GM19467 (cell line): ENCODE data around the gene VTA1.
"Not testable (repeated sequence)": the region's sequence is repeated elsewhere in the genome, so short reads cannot be mapped to it uniquely, and the experiment has no call there.

Source experiments
- ATAC-seq: cut with Tn5 transposase; IDR thresholded peaks from one replicate; pipeline ENCODE4 v1.9.1; 2021; ENCODE audit warnings: mild to moderate bottlenecking, moderate library complexity; ENCODE audit not compliant: unreplicated experiment

The VTA1 gene, protein sequence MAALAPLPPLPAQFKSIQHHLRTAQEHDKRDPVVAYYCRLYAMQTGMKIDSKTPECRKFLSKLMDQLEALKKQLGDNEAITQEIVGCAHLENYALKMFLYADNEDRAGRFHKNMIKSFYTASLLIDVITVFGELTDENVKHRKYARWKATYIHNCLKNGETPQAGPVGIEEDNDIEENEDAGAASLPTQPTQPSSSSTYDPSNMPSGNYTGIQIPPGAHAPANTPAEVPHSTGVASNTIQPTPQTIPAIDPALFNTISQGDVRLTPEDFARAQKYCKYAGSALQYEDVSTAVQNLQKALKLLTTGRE

DNA sequence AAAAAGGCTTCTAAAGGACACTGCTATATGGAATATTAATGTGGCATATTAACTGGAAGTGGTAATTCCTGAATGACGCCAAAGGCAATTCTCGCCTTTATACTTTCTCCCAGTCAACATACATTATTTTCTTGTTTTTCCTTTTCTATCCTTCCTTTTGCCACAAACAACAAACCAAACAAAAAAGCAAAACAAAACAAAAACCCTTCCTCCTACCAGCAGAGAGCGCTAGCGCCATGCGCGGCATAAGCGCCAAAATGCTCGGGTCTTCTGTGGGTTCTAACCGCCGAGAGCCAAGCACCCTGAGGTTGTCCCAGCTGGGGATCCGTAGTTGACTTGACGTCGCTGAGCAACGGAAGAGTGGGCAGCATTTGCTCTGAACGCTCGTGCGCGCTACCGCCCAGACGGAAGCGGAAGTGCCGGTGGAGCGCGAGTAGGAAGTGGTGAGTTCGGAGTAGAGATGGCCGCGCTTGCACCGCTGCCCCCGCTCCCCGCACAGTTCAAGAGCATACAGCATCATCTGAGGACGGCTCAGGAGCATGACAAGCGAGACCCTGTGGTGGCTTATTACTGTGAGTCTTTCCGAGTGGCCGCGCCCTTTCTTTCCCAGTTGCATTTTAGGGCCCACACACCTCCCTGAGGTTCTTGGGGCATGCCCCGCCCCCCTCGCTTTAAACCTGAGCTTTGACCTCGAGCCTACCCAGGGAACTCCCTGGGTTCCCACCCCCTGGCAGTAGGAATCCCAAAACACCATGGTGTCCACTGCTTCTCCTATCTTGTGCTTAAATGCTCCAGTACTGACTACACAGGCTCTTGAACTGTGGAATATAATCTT is at the start of gene VTA1, which contains the start of gene NMBR:
TSS of gene VTA1 (plus strand) at position 436 of the 835 bp plus-strand sequence. CDS start at position 461, 25 bp downstream.
TSS of gene NMBR (minus strand) at position 295 of the 835 bp plus-strand sequence. CDS start 58,464 bp downstream, outside the sequence.
- peak; percentile 100 for ATAC-seq

DNA sequence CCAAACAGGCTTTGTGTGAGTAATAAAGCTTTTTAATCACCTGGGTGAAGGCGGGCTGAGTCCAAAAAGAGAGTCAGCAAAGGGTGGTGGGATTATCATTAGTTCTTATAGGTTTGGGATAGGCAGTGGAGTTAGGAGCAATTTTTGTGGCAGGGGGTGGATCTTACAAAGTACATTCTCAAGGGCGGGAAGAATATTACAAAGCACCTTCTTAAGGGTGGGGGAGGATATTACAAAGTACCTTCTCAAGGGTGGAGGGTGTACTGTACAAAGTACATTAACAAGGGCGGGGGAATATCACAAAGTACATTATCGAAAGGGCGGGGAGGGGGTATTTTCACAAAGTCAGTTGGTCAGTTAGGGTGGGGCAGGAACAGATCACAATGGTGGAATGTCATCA is 42.2 kb upstream of the VTA1 start:
- not testable (repeated sequence) for ATAC-seq

DNA sequence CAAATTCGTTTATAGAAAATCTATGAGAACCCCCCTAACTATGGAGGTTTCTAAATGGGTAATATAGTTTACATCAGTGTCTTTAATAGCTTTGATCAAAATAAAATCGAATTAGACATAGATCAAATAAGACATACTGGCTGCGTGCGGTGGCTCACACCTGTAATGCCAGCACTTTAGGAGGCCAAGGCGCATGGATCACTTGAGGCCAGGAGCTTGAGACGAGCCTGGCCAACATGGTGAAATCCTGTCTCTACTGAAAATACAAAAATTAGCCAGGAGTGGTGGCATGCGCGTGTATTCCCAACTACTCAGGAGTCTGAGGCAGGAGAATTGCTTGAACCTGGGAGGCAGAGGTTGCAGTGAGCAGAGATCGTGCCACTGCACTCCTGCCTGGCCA is 36.2 kb upstream of the VTA1 start:
- not testable (repeated sequence) for ATAC-seq

GRCh38 chr6:142112451-142113061 is 34.5 kb upstream of the VTA1 start:
- ATAC-seq = no peak

DNA sequence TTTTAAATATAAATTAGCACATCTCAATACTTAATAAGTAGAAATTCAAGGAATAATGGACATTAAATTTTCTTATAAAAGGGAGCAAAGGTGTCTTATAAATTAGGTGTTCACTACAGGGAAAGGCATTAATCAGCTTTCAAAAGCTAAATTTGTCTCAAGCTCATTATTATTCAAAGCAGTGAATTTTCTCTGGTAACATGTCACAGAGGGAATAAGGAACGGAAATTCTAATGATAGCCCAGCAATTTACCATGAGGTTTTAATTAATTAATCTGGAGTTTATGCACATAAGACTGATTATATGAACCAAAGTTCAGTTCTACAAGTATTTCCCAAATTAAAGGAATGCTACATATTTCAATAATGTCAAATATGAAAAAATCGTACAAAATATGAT is 29.7 kb upstream of the VTA1 start:
- ATAC-seq = no peak

- ATAC-seq = no peak
Observed at GRCh38 chr6:142118328-142118727, 28.7 kb upstream of the VTA1 start.

GRCh38 chr6:142118925-142119324 is 28.1 kb upstream of the VTA1 start:
- no peak for ATAC-seq

GRCh38 chr6:142121342-142121741 is 25.7 kb upstream of the VTA1 start:
- no peak for ATAC-seq

- ATAC-seq = no peak
Observed at GRCh38 chr6:142130814-142131213, 16.2 kb upstream of the VTA1 start.

DNA sequence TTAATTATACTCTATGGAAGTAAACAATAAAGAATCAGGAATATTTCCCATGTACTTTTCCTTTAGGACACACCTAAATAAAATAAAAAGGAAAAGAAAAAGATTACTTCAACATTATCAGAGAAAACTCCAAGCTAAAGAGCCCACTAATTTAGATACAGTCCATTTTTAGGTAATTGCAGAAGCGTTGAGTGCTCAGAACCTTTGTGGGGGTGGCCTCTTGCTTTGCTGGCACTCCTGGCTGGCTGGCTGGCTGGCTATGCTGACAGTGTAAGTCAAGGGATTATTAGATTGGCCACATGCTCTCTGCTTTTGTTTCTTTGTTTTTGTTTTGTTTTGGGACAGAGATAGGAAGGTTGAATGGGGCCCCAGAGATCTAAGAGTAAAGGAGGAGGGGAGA is 14.4 kb upstream of the VTA1 start, which contains the start of gene GJE1:
TSS of gene GJE1 (plus strand) at position 301 of the 400 bp plus-strand sequence. CDS start 234 bp downstream, outside the sequence.
- no peak for ATAC-seq

- ATAC-seq = no peak
Observed at GRCh38 chr6:142138876-142139275, 8.2 kb upstream of the VTA1 start.

GRCh38 chr6:142141531-142141930 is 5.5 kb upstream of the VTA1 start:
- ATAC-seq = not testable (repeated sequence)

DNA sequence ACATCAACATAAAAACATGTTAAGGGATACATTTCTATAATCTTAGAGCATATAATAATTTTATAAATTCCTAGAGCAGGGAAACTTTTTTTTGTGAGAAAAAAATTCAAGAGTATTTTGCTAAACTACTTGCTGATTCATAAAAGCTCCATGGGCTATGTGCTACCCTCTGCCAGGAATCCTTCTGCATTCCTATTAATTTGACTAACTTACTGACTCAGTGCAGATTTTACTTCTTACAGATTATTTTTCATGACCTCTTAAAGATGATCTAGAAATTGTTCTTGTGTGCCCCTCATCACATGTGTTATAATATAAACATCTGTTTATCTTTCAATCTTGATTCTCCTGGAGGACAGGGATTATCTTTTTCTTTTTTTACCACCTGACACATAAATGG is 5.7 kb downstream of the VTA1 start:
- no peak for ATAC-seq

DNA sequence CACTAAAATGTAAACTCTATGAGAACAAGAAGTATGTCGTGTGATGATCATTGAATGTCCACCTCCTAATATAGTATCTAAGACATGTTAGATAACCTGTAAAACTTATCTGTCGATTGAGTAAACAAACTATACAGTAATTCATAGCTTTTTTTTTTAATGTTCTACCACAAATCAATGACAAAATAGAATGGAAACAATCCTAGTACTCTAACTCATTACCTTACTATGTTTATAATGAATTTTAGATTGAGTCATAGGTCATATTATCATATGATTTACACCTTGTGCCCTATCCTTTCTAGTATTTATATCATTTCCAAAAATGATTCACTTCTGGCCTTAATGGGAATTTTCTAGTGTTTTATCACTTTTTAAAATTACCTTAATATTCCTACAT is 6.1 kb downstream of the VTA1 start:
- no peak for ATAC-seq

- ATAC-seq = no peak
Observed at GRCh38 chr6:142154336-142154735, 7.3 kb downstream of the VTA1 start.

- ATAC-seq = no peak
Observed at GRCh38 chr6:142155091-142155490, 8.0 kb downstream of the VTA1 start.

DNA sequence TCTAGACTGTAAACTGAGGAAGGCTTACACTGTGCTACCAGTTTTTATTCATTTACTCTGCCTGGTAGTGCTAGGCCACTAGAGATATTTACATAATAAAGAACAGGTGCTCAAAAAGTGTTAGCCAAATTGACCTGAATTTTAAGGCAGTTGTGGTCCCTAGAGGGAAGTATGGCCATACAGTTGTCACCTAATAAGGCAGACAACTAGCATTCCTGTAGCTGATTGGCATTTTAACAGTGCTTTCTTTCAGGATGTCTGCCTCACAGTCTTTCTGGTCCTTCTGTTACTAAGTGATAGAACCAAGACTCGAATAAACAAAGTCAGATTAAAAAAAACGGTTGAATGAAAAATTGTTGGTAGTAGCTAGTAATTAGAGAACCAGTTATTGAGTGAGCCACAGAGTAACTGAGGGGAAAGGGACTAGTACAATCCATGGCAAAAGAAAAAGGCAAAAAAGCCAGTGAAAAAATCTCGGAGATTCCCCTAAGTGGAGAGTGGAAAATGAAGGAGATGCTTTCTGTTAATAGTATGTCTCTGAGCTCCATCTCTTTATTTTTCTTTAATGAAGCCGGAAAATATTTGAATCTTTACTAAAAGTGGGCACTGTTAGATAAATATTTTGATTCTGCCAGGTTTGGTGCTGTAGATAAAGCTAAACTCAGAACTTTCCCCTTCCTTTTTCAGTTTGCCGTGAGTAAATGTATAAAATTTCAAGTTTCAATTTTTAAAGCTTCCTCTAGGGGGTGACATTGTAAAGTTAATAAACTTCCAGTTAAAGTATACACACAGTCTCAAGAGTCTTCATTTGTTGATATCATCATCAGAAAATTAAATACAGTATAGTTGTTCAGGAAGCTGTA is 9.1 kb downstream of the VTA1 start:
- no peak for ATAC-seq

- not testable (repeated sequence) for ATAC-seq
Observed at GRCh38 chr6:142156758-142157068, 9.7 kb downstream of the VTA1 start.

- no peak for ATAC-seq
Observed at GRCh38 chr6:142162780-142163179, 15.7 kb downstream of the VTA1 start.

GRCh38 chr6:142165227-142165626 is 18.2 kb downstream of the VTA1 start:
- no peak for ATAC-seq

DNA sequence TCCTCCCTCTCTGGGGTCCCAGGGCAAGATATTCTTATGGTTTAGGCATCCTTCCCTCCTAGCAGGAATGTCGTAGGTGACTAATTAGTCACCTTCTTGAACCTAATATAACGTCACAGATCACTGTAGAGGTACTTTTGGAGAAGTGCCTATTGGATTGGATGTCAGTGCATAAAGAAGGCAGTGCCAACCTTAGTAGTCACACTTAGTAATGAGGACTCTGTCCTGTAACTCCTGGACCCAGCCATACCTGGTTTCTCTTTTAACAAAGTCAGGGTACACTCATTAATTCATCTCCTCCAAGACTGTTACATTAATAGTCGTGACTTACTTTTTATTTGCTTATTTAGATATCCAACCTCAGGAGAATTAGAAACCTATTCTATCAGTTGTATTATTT is 20.0 kb downstream of the VTA1 start:
- ATAC-seq = no peak
